Activated CD8-positive, alpha-beta memory T cell treated with anti-CD3 and anti-CD28 coated beads for 48 hours (primary cell): Measurements from ENCODE around the gene MCF2L2.
"Not testable (repeated sequence)": the region's sequence is repeated elsewhere in the genome, so short reads cannot be mapped to it uniquely, and the experiment has no call there.

ENCODE experiments used
- DNase-seq, 3 experiments: peaks; one replicate each; pipeline ENCODE4 v3.0.0-alpha.2; 2020; ENCODE audit warnings: low read depth in 2 of 3, low spot score in 2 of 3

The MCF2L2 gene

DNA sequence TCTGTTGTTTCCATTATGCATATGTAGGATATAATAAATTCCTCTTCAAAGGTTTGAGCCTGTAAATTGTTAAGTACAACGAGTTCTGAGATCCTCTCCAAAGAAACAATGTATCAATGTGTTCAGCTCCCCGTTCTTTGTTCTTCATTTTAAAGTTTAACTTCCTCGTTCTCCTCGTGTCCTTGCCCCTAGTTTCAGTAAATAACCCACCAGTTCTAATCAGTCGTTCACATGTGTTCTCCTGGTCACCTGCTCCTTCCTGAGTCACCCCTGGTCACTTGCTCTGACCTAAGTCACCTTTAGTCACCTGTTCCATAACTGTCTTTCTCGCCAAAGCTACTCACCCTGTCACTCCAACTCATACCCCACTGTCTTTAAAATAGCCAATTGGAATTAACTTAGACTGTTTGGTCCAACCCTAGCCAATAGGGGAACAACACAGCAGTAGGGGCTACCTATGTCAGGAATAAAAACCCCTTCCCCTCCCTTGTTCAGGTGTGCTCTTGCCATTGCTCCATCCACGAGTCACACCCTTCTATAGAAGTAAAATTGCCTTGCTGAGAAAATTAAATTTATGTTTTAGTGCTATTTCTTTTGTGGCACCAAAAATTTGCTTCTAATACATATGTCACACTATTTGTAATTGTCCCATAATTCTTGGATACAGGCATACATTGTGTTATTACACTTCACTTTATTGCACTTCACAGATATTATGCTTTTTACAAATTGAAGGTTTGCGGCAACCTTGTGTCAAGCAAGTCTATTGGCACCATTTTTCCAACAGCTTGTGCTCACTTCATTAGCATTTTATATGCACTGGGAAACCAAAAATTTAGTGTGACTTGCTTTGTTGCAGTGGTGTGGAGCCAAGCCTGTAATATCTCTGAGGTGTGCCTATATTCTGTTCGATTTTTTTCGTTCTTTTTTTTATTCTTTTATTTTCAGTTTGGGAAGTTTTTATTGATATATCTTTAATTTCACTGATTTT lies 15.3 kb upstream of the MCF2L2 start:
- no peak for DNase-seq

DNA sequence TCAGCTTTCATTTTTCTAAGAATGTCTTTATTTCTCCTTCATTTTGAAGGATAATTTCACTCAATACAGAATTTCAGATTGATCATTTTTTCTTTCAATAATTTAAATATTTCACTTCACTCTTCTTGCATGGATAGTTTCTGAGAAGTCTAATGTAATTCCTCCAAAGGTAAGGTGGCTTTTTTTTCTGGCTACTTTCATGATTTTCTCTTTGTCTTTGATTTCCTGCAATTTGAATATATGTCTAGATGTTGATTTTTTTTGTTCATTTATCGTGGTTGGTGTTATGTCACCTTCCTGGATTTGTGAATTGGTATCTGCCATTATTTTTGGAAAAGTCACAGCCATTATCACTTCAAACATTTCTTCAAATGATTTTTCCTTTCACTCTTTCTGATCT lies 14.6 kb upstream of the MCF2L2 start:
- DNase-seq = no peak

DNA sequence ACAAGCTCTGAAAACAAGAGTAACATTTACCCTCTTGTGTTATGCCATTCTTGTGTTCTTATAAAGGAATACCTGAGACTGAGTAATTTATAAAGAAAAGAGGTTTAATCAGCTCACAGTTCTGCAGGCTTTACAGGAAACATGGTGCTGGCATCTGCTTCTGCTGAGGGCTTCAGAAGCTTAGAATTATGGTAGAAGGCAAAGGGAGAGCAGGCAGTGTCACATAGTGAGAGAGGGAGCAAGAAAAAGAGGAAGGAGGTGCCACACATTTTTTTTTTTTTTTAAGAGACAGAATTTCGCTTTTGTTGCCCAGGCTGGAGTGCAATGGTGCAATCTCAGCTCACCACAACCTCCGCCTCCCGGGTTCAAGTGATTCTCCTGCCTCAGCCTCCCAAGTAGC lies 12.1 kb upstream of the MCF2L2 start:
- DNase-seq = not testable (repeated sequence)

DNA sequence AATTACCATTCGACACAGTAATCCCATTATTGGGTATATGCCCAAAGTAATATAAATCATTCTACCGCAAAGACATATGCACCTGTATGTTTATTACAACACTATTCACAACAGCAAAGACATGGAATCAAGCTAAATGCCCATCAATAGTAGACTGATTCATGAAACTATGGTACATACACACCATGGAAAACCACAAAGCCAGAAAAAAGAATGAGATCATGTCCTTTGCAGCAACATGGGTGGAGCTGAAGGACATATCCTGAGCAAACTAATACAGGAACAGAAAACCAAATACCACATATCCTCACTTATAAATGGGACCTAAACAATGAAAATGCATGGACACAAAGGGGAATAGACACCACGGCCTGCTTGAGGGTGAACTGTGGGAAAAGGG lies 11.1 kb upstream of the MCF2L2 start:
- no peak for DNase-seq

DNA sequence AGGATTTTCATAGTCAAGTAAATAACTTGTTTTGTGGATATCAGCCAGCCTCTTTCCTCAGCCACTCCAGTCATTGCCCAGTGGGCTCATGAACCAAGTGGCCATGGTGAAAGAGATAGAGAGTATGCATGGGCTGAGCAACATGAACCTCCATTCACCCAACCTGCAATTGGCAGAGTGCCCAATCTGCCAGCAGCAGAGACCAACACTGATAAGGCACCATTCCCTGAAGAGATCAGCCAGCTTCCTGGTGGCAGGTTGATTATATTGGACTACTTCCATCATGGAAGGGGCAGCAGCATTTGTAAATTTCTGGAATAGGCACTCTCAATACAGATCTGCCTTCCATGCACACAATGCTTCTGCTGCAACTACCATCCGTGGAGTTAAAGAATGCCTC lies 10.3 kb upstream of the MCF2L2 start:
- DNase-seq = no peak

DNA sequence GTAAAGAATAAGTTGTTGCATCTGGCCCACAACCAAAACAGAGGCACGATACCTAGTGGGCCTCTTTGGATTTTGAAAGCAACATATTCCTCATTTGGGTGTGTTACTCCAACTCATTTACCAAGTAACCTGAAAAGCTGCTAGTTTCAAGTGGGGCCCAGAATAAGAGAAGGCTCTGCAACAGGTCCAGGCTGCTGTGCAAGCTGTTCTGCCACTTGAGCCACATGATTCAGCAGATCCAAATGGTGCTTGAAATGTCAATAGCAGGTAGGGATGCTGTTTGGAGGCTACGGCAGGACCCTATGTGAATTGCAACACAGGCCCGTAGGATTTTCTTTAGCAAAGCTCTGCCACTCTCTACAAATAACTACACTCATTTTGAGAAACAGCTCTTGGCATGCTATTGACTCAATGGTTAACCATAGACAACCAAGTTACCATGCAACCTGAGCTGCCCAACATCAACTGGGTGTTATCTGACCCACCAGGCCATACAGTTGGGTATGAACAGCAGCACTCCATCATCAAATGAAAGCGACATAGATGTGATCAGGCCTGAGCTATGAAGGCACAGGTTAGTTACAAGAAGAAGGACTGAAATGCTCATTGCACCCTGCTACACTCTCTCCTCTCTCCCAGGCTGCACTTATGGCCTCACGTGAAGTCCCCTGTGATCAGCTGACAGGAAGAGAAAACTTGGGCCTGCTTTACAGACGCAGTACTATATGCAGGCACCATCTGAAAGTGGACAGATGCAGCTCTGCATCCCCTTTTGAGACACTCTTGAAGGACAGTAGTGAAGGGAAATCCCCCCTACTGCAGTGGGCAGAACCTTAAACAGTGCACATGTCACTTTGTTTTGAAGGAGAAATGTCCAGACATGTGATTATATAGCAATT lies 9.5 kb upstream of the MCF2L2 start:
- DNase-seq = no peak

DNA sequence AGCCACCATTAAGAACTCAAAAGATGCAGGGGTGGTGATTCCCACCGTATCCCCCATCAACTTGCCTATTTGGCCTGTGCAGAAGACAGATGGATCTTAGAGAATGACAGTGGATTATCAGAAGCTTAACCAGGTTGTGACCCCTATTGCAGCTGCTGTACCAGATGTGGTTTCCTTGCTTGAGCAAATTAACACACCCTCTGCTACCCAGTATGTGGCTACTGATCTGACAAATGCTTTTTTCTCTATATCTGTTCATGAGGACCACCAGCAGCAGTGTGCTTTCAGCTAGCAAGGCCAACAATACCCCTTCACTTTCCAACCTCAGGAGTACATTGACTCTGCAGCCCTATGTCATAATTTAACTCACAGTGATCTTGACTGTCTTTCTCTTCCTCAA lies 8.6 kb upstream of the MCF2L2 start:
- DNase-seq = no peak

DNA sequence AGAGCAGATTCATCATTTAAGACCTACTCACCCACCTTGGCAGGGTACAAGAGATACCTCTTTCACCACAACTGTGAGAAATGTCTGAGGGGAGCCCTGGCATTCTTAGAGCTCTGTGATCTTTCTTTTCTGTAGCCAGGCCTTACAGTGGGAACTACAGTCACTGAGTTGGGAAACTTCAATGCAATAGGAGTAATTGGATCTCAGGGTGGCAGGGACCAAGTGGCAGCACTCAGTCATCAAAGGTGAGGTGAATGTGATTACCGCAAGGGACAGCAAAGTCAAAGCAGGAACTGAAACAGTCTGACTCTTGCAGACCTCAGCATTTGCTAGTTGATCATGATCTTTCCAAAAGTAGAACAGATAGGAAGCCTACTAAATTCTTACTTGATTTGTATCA lies 7.2 kb upstream of the MCF2L2 start:
- no peak for DNase-seq

DNA sequence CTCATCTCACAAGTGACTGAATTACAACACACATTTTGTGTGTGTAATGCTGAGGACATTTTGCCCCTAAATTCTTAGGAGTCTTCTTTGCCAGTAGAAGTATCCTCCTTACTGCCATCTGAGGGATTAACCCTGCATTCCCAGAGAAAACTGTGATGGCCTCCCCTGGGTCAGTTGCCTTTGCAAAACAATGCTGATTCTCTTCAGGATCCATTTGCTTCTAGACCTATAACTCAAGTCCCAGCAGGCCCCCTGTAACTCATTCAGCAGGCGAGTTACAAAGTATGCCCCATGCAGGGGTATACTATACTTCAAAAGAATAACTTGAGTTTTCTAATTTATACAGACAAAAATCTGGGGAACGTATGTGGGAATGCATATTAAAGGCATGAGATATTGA lies 6.6 kb upstream of the MCF2L2 start:
- DNase-seq = no peak

DNA sequence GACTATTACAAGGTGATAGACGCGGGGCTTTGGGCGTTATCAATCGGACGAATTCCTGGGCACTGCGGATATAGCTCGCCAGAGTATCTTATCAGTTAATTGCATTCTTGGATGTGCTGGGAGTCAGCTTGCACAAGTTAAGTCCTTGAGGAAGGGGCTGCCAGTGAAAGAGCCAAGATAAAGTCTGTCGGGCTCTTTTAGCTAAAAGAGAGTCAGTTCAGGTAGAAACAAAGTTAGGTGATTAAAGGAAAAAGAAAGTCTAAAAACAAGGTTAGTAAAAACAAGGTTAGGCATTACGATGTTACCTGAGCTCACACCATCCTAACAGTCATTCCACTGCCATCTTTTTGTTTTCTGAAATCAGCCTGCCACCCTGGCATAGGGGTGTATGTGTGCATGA lies 6.1 kb upstream of the MCF2L2 start:
- no peak for DNase-seq

DNA sequence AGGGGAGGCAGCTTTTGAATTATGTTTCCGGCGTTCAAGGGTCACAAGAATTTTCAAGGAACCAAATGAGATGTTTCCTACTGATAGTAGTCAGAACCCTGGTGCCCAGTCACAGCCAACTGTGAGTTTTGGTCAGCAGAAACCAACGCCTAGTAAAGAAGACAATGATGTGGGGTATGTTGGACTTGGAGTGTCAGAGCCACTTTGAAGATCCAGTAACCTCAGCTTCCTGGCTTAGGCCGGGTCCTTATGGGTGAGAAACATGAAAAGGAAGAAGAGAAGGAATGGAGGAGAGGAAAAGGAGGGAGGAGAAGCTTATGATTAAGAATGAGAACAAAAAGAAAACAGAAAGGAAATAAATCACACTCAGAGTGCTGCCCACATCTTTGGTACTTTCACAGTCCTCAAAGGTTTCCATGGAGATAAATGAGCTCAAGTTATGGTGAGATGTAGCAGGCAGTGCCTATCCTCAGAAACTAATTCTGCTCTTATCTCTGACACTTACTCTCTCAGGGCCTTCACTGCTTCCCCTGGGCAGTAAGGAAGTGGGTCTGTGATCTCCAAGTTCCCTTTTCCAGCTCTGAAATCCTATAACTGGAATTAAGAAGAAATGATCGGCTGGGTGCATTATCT lies 2.0 kb upstream of the MCF2L2 start:
- no peak for DNase-seq

DNA sequence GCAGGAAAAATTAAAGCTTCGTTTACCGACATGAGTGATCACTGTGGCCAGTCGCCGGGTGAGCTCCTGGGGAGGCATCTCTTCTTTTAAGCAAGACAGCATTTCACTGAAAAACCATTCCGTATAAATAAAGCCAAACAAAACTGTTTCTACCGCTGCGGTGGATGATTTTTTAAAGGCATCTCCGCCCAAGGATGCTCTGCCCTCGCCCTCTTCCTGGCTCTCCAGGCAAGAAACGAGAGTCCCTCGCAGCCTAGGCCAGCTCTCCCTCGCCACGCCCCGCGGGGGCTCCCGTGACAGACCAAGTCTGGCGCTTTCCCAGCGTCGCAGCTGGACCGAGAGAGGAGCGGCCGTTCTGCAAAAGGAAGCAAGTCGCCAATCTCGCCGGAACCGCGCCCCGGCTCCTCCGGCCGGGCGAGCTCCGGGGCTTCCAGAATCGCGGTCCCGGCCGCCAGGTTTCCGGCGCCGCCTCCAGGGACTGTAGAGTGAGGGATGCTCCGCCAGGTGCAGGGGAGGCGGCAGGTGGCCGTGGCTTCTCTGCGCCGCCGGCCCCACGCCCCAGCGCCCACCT lies 458 bp downstream of the MCF2L2 start:
- DNase-seq = peak in 1 of 3 experiments; percentile 27

DNA sequence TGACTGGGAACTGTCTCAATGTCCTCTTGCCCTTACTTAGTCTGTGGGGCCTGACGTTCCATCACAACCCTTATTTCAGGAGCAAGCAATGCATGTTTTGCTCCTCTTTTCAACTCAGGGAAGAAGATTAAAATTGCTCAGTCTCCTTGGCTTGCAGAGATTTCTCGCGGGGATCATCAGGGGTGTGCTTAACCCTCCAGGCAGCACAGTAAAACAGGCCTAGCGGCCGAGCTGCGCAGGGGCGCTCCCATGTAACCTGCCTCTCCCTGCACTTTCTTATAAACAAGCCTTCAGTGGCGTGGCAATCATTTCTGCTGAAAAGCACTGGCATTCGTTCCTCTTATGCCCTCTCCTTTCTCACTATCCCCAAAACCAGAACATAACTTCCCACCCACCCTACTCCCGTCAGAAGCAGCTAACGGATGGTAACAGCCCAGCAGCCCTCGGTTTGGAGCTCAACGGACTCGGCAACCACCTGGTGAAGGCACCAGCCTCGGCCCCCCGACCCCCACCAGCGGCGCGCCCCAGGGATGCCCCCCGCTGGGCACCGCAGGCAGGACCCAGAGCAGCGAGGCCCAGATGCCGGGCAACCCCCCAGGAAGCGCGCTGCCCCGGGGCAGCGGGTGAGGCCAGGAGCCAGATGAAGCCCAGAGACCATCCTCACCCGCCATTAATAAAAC lies 1.1 kb downstream of the MCF2L2 start:
- DNase-seq = no peak

DNA sequence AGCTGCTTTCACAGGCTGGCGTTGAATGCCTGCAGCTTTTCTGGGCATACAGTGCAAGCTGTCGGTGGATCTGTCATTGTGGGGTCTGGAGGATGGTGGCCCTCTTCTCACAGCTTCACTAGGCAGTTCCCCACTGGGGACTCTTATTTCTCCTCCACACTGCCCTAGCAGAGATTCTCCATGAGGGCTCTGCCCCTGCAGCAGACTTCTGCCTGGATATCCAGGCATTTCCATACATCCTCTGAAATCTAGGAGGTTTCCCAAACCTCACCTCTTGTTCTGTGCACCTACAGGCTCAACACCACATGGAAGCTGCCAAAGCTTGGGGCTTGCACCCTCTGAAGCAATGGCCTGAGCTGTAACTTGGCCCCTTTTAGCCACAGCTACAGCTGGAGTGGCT lies 9.6 kb downstream of the MCF2L2 start:
- not testable (repeated sequence) for DNase-seq

DNA sequence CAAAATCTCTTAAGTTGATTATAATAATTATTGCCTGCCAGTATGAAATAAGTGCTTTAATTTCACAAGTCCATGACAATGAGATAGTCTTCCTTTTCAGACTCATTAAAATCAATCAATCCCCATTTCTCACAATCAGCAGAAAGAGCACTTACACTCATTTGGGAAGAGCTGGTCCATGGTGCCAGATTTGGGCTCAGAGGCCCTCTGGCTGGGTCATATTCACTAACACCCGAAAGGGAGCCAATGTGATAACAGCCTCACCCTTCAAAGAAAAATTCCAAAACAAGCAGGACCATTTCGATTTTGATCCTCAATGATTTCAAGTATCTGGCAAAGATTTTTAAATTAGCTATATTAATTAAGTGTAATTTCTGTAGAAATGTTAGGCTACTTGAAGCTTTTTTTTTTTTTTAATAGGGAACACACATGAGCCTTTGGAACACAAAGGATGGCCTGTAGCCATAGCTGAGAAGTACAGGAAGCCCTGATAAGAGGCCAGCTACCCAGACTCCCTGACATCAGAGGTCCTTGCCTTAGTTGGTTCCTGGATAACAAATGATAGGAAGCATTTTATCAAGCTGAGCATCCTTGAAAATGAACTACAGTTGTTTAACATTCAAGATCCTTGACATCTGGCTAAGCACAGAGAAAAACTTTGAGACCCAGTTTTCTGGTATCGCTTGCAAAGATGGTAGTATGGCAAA lies 17.1 kb downstream of the MCF2L2 start:
- no peak for DNase-seq

DNA sequence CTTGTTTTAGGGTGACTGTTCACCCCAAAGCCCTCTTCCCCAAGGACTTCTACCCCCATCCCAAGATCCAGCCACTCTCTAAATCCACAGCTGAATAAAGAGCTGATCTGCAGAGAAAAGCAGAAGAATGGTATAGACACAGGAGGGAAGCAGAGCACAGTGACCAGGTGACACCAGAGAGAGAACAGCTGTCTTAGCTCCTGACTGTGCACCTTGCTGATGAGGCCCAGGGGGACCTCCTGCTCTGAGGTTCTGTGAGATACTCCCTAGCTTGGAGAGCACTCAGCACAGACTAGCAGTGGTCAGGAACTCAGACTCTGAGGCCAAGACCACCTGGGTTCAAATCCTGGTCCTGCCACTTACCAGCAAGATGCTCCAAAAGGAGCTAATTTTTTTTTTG lies 17.7 kb downstream of the MCF2L2 start:
- DNase-seq = no peak

DNA sequence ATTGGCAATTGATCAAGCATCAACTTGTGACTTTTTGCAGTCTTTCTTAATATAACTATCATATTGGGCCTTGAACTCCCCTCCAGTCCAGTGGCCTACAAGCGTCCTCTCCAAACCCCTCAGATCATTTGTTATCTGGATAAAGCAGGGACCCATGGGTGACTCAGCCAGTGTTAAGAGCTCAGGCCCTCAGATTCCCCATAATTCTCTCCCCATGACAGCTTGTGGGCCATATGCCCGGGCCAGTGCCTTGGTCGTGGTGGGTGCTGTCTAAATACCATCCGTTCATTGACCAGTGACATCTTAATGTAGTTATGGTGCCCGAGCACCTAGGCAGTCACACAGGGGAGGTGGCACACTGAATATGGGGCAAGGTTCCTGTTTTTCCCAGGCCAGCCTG lies 18.1 kb downstream of the MCF2L2 start:
- no peak for DNase-seq

DNA sequence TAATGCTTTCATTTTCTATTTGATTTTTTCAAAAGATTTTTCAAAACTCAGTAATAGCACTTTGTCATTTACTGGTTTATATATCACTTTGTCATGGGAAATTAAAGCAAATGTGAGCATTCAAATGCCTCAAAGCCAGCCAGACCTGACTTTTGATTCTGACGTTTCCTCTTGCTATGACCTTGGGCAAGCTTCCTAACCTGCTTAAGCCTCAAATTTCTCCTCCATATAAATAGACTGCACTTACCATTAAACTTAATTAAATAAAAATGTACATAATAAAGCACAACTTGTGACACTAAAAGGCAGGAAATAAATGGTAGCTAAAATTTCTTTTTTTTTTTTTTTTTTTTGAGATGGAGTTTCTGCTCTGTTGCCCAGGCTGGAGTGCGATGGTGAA lies 19.2 kb downstream of the MCF2L2 start:
- DNase-seq = no peak

DNA sequence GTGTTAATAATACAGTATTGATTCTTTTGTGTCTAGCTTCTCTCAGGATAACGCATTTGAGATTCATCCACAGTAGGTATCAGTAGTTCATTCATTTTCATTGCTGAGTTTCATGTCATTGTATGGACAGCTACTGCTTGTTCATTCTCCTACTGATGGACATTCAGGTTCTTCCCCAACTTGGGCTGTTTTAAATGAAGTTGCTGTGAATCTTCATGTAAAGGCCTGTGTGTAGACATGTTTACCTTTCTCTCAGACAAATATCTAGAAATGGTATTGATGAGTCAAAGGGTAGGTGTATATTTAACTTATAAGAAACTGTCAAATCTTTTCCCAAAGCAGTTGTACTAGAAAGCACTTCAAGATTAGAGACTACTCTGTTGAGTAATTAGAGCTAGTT lies 26.7 kb downstream of the MCF2L2 start:
- DNase-seq = no peak

DNA sequence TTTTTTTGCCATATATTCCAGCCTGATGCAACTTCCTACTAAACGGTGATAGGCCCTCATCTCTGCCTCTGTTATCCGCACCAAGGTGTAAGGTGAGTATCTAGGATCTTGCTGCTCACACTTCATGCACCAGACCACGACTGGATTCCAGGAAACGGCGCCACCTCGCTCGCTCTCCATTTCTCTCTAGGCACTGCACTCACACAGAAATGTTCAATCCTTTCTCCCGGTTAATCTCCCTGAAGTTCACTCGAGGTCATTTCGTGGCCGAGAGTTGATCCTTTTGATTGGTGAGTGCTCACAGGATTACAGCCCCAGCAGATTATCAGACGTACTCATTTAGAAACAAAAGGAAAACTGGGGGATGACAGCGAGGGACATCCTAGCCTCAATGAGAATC lies 28.1 kb downstream of the MCF2L2 start:
- no peak for DNase-seq
